GM19240 (cell line): Measurements from ENCODE around the gene LSM5.

Experiments
- DNase-seq: peaks from one replicate; pipeline ENCODE4 v3.0.0; 2011; ENCODE audit warnings: low spot score; ENCODE audit not compliant: insufficient read length

The LSM5 gene

GRCh38 chr7:32490127-32490796 is at the start of gene LSM5:
Gene LSM5 (minus strand): TSS chr7:32490380. CDS start chr7:32490365, 15 bp downstream.
- peak; percentile 45 for DNase-seq

DNA sequence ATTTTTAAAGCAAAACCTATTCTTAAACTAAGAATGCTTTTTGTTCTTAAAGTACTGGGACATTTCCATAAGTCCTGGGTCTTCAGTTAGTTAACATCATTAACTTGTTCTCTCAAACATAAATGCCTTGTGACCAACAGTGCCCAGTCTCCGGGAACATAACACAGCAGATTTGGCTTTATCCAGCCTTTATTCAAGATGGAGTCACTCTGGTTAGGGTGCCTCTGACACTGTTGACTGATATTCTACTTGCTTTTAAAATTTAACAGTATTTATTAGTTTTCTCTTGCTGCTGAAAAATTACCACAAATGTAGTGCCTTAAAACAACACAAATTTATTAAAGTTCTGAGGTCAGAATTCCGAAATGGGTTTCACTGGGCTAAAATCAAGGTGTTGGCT is 49.2 kb upstream of the LSM5 start:
- DNase-seq = no peak

DNA sequence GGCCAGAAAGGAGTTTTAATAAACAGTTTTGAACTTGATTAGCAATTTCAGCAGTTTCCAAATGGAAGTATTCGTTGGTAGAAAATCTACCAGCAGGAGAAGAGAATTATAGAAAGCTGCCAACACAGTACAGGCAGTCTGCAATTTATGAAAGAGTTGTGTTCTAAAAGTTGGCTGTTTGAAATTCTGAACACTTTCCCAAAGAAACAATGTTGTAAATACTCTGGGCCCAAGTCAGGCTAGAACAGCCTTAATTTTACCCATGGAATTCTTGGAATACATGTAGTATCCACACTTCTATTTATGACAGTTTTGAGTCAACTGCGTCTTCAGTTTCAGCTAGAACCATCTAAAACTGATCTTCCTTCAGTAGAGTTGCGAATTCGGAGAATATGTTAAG is 47.6 kb upstream of the LSM5 start:
- no peak for DNase-seq

GRCh38 chr7:32536585-32536984 is 46.4 kb upstream of the LSM5 start:
- no peak for DNase-seq

DNA sequence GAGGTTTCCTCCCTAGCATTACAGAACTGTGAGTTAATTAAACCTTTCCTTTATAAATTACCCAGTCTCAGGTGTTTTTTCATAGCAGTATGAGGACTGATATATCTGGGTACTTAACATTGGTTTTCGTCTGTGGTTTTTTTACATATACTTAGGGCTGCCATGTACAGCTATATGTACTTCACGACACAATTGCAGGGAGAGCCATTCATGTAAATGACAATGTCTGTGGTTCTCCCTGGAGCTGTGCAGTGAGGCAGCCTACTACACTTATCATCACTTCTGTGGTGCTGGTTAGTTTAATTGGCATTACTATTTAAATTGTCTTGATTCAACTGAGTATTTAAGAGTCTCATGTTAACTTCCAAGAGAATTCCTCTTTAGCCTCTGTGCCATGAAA is 45.8 kb upstream of the LSM5 start:
- DNase-seq = no peak

GRCh38 chr7:32535162-32535702 is 45.1 kb upstream of the LSM5 start:
- no peak for DNase-seq

DNA sequence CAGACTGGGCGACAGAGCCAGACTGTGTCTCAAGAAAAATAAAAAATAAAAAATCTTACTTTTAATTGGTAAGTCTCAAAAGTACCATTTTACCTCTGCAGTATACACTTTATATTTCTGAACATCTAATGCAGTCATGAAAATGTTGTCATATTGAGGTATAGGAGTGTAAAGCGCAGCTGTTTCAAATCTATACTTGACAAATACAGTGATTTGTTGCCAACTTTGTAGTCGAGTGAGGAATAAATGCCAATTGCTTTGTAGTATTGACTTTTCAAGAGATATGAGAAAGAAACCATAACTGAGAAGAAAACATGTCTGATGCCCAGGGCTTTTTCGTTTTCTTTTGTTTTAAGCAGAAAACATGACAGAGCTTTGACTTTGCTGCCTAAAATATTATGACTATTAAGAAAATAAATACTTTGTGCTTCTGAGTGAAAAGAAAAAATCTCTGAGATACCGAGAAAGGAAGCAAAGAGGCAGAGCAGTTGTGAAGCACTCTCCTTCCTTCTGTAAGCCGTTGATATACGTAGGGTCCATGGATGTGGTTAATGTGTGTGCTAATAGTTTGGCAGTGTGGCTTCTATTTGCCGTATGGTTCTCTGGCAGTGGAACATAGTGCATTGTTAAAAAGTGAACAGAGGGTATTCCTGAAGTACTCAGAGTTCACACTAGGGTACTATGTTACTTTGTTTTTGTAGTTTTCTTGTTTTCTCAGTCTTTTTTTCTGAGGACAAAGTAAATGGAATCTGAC is 43.3 kb upstream of the LSM5 start:
- no peak for DNase-seq

DNA sequence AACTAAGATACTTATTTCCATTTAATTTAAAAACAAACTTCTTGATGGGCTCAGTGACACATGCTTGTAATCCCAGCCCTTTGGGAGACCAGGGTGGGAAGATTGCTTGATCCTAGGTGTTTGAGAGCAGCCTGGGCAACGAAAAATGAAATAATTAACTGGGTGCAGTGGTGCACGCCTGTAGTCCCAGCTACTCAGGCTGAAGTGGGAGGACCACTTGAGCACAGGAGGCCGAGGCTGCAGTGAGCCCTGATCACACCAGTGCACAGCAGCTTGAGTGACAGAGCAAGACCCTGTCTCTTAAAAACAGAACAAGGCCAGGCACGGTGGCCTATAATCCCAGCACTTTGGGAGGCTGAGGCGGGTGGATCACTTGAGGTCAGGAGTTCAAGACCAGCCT is 42.5 kb upstream of the LSM5 start:
- no peak for DNase-seq

- DNase-seq = no peak
Observed at GRCh38 chr7:32532086-32532485, 41.9 kb upstream of the LSM5 start.

DNA sequence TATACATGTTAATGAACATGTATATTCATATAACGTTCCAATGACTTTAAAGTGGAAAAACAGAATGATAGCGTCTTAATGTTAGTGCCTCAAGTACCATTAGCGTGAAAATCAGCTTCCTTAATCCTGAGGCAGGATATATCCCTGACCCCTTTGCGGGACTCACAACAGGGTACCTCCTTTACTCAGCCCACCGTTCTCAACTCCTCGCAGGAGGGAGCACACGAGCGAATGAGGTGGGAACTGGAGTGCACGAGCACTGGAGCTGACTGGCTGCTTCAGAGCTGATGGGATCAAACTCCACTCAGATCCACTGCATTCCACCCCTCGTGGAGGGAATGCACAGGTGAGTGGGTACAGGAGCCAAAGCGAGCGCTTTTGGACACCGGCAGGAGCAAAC is 41.2 kb upstream of the LSM5 start:
- DNase-seq = no peak

DNA sequence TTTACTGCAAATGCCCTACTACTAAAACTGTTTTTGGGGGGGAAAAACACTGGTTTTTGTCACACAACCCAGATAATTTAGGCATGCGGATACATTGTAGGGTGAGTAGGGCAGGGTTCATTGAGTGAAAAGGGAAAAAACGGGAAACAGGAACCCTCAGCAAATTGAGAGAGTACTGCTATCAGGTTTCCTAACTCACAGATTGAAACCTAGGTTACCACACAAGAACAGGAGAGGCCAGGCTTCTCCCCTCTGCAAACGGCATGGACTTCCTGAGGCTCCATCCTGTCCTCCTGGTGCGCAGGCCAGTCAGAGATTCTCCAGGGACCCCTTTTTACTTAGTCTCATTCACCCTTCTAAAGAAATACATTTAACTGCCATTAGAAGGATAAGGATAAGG is 35.7 kb upstream of the LSM5 start:
- DNase-seq = no peak

GRCh38 chr7:32524631-32525030 is 34.5 kb upstream of the LSM5 start:
- DNase-seq = no peak

- DNase-seq = no peak
Observed at GRCh38 chr7:32522746-32523530, 32.8 kb upstream of the LSM5 start.

DNA sequence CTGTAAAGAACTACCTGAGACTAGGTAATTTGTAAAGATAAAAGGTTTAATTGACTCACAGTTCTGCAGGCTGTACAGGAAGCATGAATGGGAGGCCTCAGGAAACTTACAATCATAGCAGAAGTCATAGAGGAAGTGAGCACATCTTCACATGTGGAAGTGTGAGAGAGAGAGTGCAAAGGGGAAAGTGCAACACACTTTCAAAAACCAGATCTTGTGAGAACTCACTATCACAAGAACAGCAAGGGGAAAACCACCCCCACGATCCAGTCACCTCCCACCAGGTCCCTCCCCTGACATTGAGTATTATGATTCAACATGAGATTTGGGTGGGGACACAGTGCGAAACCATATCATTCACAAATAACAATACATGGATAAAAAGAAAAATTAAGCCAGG is 29.6 kb upstream of the LSM5 start:
- DNase-seq = no peak

GRCh38 chr7:32518534-32519140 is 28.5 kb upstream of the LSM5 start:
- DNase-seq = no peak

DNA sequence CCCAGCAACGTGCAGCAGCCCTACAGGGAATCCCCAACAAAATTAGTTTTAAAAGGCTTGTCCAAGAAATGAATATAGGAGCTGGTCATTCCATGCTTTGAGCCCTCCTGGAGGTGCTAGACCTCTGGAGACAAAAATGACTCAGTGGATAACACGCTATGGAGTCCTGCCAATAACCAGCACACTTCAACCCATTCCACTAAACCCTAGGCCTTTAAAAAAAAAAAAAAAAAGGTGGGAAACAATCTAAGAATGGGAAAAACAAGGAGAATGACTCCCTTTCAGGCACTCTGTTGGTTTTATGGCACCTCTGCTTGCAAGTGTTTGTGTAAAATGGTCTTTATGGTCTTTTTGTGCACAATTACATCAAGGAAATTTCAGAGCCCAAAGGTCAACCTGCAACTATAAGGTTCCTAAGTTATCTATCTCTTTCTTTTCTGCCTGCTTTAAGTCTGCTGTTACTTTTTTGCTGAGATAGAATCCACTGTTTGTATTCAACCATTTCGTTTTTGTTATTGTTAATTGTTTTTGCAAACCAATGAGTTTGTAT is 26.4 kb upstream of the LSM5 start:
- DNase-seq = no peak

DNA sequence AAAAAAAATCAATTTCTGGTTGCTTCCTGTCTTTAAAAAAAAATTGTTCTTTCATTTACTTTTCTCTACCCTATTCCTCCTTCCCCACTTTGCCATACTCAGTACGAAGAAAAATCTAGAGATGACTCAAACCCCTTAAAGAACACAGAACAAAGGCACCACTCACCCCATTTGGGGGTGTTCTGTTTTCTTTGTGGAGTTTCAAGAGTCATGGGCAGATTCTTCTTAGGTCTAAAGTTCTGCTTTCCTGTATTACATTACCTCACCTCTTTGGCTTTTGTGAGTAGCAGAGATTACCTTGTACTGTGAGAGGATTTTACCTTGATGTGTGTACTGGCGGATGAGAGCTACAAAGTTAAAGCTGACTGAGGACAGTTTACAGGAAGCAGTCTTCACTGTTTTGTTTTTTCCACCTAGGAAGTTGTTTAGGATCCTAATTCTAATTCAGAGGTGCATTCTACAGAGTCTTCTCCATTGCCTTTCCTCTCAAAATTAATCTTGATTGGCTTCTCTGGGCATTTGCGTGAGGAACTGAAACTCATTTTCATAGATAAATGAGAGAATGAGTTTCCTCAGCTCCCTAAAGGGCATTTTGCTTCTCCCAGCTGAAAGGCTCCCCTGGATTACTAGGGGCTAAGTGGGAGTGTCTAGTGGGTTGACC is 25.8 kb upstream of the LSM5 start:
- DNase-seq = peak; percentile 23

DNA sequence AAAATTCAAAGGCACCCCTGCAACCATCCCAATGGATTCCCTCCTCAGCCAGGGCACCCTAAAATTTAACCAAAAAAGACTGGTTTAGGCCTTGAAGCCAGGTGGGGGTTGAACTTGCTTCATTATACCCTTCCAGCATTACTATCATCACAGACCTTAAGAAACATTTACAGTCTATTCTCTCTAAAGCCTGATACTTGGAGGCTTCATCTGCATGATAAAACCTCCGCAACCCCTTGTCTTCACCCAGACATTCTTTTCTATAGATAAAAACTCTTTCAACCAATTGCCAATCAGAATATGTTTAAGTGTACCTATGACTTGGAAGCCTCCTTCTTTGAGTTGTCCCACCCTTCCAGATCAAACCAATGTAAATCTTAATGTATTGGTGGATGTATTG is 23.0 kb upstream of the LSM5 start:
- DNase-seq = no peak

DNA sequence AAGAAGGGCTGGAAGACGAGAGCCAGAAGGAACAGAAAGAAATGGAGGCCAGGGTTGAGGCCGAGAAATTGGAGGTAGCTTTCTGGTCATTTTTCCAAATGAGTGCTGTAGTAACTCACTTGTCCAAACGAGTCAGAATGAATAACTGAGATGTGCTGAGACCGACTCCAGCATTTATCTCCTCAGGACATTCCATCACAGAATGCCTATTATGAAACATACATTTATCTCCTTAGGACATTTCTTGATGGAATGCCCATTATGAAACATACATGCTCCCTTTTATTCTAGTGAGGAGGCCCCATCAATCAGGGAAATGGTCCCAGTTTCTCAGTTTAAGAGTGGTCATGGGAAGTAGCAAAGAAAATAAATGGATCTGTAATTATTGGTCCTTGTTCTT is 21.6 kb upstream of the LSM5 start:
- DNase-seq = no peak

DNA sequence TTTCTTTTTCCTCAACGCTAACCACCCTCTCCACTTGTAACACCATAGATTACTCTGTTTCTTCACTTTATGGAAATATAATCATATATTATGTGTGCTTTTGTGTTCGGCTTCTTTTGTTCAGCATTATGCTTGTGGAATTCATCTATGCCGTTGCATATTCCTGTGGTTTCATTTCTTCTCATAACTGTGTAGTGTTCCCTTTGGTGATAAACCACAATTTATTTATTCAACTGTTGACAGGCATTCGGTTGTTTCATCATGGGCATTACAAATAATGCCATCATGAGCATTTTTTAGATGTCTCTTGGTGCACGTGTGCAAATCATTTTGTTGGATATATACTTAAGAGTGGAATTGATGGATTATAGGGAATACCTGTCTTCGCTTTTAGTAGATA is 17.2 kb upstream of the LSM5 start:
- no peak for DNase-seq
